OCI-LY1 (cell line): ENCODE results near the gene HTR2C.
"Not testable (repeated sequence)": the region's sequence is repeated elsewhere in the genome, so short reads cannot be mapped to it uniquely, and the experiment has no call there.

Experiments
- H2AFZ ChIP-seq: fragments of 200-600 bp; sonication (generic), shearing (Covaris generic); 2 replicates; pipeline ENCODE4 v1.6.0; 2014; ENCODE audit warnings: antibody characterized with exemption, mild to moderate bottlenecking, low read length
- H3F3A ChIP-seq: fragments of 200-600 bp; sonication (generic), shearing (Covaris generic); 2 replicates; pipeline ENCODE4 v1.6.0; 2014; ENCODE audit warnings: mild to moderate bottlenecking, antibody characterized with exemption, low read length, moderate library complexity; ENCODE audit not compliant: insufficient read depth
- H3K27ac ChIP-seq: fragments of 200-600 bp; sonication (generic); 2 replicates; pipeline ENCODE4 v1.5.1; 2014; ENCODE audit warnings: low read length, mixed run types, mild to moderate bottlenecking, low read depth; ENCODE audit not compliant: poor library complexity, severe bottlenecking
- H3K27me3 ChIP-seq: fragments of 200-600 bp; sonication (generic); 2 replicates; pipeline ENCODE4 v1.6.0; 2014; ENCODE audit warnings: antibody characterized with exemption, mild to moderate bottlenecking, low read length, moderate library complexity; ENCODE audit not compliant: insufficient read depth
- H3K36me3 ChIP-seq: fragments of 200-600 bp; sonication (generic); 2 replicates; pipeline ENCODE4 v1.6.1; 2014; ENCODE audit warnings: mild to moderate bottlenecking, antibody characterized with exemption, low read length, moderate library complexity, mixed read lengths; ENCODE audit not compliant: insufficient read depth
- H3K4me1 ChIP-seq: fragments of 200-600 bp; sonication (generic); 2 replicates; pipeline ENCODE4 v1.5.1; 2014; ENCODE audit warnings: mild to moderate bottlenecking, low read length, moderate library complexity; ENCODE audit not compliant: insufficient read depth, severe bottlenecking
- H3K4me2 ChIP-seq: fragments of 200-600 bp; sonication (generic), shearing (Covaris generic); 2 replicates; pipeline ENCODE4 v1.6.1; 2014; ENCODE audit warnings: low read length
- H3K4me3 ChIP-seq: fragments of 200-600 bp; sonication (generic); 2 replicates; pipeline ENCODE4 v1.5.1; 2014; ENCODE audit warnings: low read length, low read depth, mild to moderate bottlenecking, mixed read lengths; ENCODE audit not compliant: poor library complexity, severe bottlenecking
- H3K79me2 ChIP-seq: fragments of 200-600 bp; shearing (Covaris generic); 2 replicates; pipeline ENCODE4 v1.6.1; 2016; ENCODE audit warnings: mixed run types, low read length, mixed read lengths; ENCODE audit not compliant: insufficient read depth
- H3K9ac ChIP-seq: fragments of 200-600 bp; sonication (generic), shearing (Covaris generic); 2 replicates; pipeline ENCODE4 v1.6.1; 2014; ENCODE audit warnings: mild to moderate bottlenecking, low read length, mixed read lengths
- H3K9me2 ChIP-seq: fragments of 200-600 bp; sonication (generic), shearing (Covaris generic); 2 replicates; pipeline ENCODE4 v1.6.1; 2014; ENCODE audit warnings: low read depth, mild to moderate bottlenecking, low read length, mixed read lengths
- H3K9me3 ChIP-seq: fragments of 200-600 bp; shearing (Covaris generic); 2 replicates; pipeline ENCODE4 v1.6.1; 2014; ENCODE audit warnings: low read length, mixed read lengths
- H4K20me1 ChIP-seq: fragments of 200-600 bp; sonication (generic), shearing (Covaris generic); 2 replicates; pipeline ENCODE4 v1.6.0; 2016; ENCODE audit warnings: mild to moderate bottlenecking, low read length; ENCODE audit not compliant: insufficient read depth
- CTCF ChIP-seq: fragments of 200-600 bp; sonication (generic), shearing (Covaris generic); IDR thresholded peaks from 2 replicates; pipeline ENCODE4 v1.5.1; 2017; ENCODE audit warnings: mild to moderate bottlenecking, antibody characterized with exemption, low read length, moderate library complexity, mixed read lengths
- EZH2 ChIP-seq: fragments of 200-600 bp; sonication (generic), shearing (Covaris generic); IDR thresholded peaks from 2 replicates; pipeline ENCODE4 v1.8.0; 2017; ENCODE audit warnings: borderline replicate concordance, mixed run types, mild to moderate bottlenecking, antibody characterized with exemption, low read length, moderate library complexity, mixed read lengths

HTR2C gene

DNA sequence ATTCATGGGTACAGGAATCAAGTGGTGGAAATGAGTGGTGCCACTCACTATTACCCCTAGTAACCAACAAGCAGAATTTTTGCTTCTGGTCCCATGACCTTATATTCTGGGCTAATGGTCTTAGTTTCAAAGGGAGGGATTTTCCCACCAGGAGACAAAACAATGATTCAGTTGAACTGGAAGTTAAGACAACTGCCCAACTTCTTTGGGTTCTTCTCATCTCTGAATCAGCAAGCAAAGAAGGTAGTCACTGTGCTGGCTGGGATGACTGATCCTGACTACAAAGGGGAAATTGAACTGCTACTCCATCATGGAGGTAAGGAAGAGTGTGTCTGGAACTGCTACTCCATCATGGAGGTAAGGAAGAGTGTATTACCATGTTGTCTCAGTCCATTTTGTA lies 346.3 kb downstream of the HTR2C start:
- no peaks in the 10 kb centered on the region for H3F3A ChIP-seq
- H3K27ac ChIP-seq, result no peak overlapping the region
- no peaks in the 10 kb centered on the region for H3K9me3 ChIP-seq
- no peak overlapping the region for H2AFZ ChIP-seq
- H4K20me1 ChIP-seq, result no peaks in the 10 kb centered on the region
- H3K9me2 ChIP-seq, result no peaks in the 10 kb centered on the region
- TF ChIP-seq EZH2 (no peak), CTCF (no peak)
- H3K9ac ChIP-seq, result no peak overlapping the region
- H3K4me1 ChIP-seq, result no peaks in the 10 kb centered on the region
- H3K4me3 ChIP-seq, result no peak overlapping the region
- H3K79me2 ChIP-seq, result no peaks in the 10 kb centered on the region
- no peaks in the 10 kb centered on the region for H3K27me3 ChIP-seq
- no peak overlapping the region for H3K4me2 ChIP-seq
- no peaks in the 10 kb centered on the region for H3K36me3 ChIP-seq

GRCh38 chrX:114932550-114932949 lies 348.7 kb downstream of the HTR2C start:
- no peak overlapping the region for H3K4me3 ChIP-seq
- no peaks in the 10 kb centered on the region for H3K79me2 ChIP-seq
- no peaks in the 10 kb centered on the region for H3F3A ChIP-seq
- H2AFZ ChIP-seq, result no peak overlapping the region
- TF ChIP-seq EZH2 (no peak), CTCF (no peak)
- no peaks in the 10 kb centered on the region for H3K9me3 ChIP-seq
- no peaks in the 10 kb centered on the region for H3K4me1 ChIP-seq
- no peak overlapping the region for H3K4me2 ChIP-seq
- no peaks in the 10 kb centered on the region for H3K27me3 ChIP-seq
- no peaks in the 10 kb centered on the region for H3K36me3 ChIP-seq
- no peaks in the 10 kb centered on the region for H3K9me2 ChIP-seq
- H3K27ac ChIP-seq, result no peak overlapping the region
- no peaks in the 10 kb centered on the region for H4K20me1 ChIP-seq
- H3K9ac ChIP-seq, result no peak overlapping the region

GRCh38 chrX:114933291-114933690 lies 349.4 kb downstream of the HTR2C start:
- H3K27me3 ChIP-seq, H3K4me2 ChIP-seq, H3K9me3 ChIP-seq, H3K4me1 ChIP-seq, H2AFZ ChIP-seq, H3K79me2 ChIP-seq, H3F3A ChIP-seq, H3K36me3 ChIP-seq, H3K27ac ChIP-seq, H3K4me3 ChIP-seq, H3K9me2 ChIP-seq, H4K20me1 ChIP-seq, H3K9ac ChIP-seq: not testable (repeated sequence)

- not testable (repeated sequence) for H2AFZ ChIP-seq, H3K79me2 ChIP-seq, H4K20me1 ChIP-seq, H3K27ac ChIP-seq, H3K9me3 ChIP-seq, H3K36me3 ChIP-seq, H3K9ac ChIP-seq, H3F3A ChIP-seq, H3K4me1 ChIP-seq, H3K4me3 ChIP-seq, H3K27me3 ChIP-seq, H3K9me2 ChIP-seq, H3K4me2 ChIP-seq
These were observed 353.2 kb downstream of the HTR2C start for GRCh38 chrX:114937090-114937489.
